ENCODE results near the gene GLB1L3.

DNA sequence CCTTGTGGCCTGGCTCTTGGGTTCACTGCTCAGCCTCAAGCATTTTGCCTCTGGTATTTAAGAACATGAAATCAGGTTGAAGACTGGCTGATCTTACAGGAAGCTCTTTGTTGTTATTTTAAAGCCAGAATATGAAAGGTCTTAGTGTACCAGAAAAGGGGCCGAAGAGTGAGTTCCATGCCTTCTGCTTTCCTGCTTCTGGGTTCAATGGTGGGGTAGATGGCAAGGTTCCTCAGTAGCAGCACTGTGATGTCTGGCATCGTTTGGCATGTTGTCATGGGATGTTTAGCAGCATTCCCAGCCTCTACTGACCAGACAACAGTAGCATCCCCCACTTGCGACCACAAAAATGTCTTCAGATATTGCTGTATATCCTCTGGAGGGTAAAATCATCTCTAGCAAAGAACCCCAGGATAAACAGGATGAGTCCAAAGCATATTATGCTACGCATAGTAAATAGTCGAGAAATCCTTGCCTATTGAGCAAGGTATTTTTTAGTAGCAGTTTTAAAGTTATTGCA, 49.3 kb upstream of the GLB1L3 start:
- TF ChIP-seq GATA3 (IDR thresholded peaks at IDR 0.05; ENCODE audit: low read depth, low read length) (no peak), GATA2 (IDR thresholded peaks at IDR 0.05; ENCODE audit: low read depth, low read length) (no peak)
